Stimulated activated CD4-positive, alpha-beta T cell treated with anti-CD3 and anti-CD28 coated beads, Interleukin-4, amount 100 ng/mL, for 24 hours (primary cell): Measurements from ENCODE around the gene SAPCD2.
"Not testable (repeated sequence)": the region's sequence is repeated elsewhere in the genome, so short reads cannot be mapped to it uniquely, and the experiment has no call there.

Source experiments
- DNase-seq: peaks from one replicate; pipeline ENCODE4 v3.0.0-alpha.2; 2020

SAPCD2 gene

GRCh38 chr9:137070201-137070905 lies at the start of gene SAPCD2:
Gene SAPCD2 (minus strand): TSS chr9:137070557. CDS start chr9:137070460, 97 bp downstream.
- peak; percentile 85 for DNase-seq

DNA sequence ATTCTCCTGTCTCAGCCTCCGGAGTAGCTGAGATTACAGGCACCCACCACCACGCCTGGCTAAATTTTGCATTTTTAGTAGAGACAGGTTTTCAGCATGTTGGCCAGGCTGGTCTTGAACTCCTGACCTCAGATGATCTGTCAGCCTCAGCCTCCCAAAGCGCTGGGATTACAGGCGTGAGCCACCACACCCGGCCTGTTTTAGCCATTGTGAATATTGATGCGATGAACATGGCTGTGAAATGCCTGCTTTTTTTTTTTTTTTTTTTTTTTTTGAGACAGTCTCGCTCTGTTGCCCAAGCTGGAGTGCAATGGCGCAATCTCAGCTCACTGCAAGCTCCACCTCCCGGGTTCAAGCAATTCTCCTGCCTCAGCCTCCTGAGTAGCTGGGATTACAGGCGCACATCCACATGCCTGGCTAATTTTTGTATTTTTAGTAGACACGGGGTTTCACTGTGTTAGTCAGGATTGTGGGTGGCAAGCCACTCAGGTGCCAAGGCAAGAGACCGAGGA lies 47.8 kb upstream of the SAPCD2 start:
- not testable (repeated sequence) for DNase-seq

- no peak for DNase-seq
Measured at GRCh38 chr9:137117269-137117731, 46.9 kb upstream of the SAPCD2 start.

DNA sequence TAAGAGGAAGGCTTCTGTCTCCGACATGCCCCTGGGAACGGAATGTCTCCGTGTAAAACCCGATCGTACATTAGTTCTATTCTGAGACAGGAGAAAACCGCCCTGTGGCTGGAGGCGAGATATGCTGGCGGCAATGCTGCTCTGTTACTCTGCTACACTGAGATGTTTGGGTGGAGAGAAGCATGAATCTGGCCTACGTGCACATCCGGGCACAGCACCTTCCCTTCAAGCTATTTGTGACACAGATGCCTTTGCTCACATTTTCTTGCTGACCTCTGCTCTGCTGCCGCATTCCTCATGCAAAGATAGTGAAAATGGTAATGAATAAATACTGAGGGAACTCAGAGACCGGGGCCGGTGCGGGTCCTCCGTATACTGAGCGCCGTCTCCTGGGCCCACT lies 46.4 kb upstream of the SAPCD2 start:
- no peak for DNase-seq

DNA sequence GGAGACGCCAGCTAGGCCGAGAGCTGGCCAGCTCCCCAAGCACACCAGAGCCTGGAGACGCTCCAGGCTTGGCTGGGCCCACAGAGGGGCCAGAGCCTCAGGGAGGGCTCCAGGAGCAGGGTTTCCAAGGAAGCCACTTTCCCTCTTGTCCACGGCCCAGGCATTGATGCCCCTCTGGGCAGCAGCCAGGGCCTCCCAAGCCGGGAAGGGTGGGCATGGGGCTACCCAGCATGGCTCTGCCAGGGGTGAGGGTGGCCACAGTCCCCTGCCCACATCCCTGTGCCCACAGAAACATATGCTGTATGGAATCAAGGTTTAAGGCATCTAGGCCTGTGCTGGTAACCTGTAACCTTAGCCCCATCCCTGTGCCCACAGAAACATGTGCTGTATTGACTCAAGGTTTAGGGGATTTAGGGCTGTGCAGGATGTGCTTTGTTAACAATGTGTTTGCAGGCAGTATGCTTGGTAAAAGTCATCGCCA lies 45.7 kb upstream of the SAPCD2 start:
- no peak for DNase-seq

GRCh38 chr9:137115394-137116026 lies 45.2 kb upstream of the SAPCD2 start:
- no peak for DNase-seq

- peak; percentile 78 for DNase-seq
Measured at GRCh38 chr9:137114613-137115393, 44.4 kb upstream of the SAPCD2 start, which contains the start of gene DPP7. Gene DPP7 (minus strand): TSS chr9:137114733. CDS start chr9:137114713, 20 bp downstream.

DNA sequence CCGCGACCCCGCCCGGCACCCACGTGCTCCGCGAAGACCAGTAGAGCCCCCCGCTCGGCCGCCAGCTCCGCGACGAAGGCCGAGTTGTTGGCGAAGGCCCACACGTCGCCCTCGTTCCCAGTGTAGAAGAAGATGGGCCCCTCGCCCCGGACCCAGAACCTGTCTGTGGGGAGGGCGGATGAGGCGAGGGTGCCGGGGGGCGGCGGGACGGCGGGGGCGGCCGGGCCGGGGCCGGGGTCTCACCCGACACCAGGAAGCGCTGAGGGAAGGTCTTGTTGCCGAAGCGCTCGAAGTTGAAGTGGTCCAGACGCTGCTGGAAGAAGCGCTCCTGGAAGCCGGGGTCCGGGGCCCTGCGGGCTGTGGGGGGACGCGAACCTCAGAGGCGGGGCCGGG lies 43.9 kb upstream of the SAPCD2 start:
- DNase-seq = no peak

DNA sequence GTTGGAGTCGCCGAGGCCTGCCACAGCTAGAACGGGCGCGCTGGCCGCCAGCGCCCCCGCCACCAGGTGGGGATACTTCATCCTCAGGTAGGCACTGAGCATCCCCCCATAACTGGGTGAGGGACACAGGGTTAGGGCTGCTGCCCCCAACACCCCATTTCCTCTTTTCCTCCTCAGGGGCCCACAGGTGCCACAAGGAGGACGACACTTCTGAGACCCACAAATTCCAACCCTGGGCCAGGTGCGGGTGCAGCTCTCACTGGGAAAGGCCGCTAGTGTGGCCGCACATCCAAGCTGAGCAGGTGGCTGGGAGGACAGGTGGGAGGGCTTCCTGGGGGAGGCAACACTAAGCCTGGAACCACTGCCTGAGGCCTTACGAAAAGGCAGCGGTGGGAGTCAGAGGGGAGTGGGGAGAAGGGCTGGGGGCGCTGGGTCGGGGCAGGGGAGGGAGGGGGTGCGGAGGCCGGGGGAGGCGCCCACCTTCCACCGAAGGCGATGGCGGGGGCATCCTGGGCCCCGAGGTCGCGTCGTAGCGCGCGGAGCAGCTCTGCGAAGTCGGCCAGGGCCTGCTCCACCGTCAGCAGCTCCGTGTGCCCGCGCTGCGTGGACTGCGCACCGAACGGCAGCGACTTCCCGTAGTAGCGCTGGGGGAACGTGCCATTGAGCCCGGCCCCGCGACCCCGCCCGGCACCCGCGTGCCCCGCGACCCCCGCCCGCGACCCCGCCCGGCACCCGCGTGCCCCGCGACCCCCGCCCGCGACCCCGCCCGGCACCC lies 43.2 kb upstream of the SAPCD2 start:
- DNase-seq = peak; percentile 26

- no peak for DNase-seq
Measured at GRCh38 chr9:137112564-137113384, 42.4 kb upstream of the SAPCD2 start.

GRCh38 chr9:137111788-137112563 lies 41.6 kb upstream of the SAPCD2 start:
- no peak for DNase-seq

GRCh38 chr9:137110911-137111787 lies 40.8 kb upstream of the SAPCD2 start:
- no peak for DNase-seq

GRCh38 chr9:137110147-137110910 lies 40.0 kb upstream of the SAPCD2 start:
- DNase-seq = no peak

GRCh38 chr9:137109250-137110146 lies 39.1 kb upstream of the SAPCD2 start:
- DNase-seq = no peak

DNA sequence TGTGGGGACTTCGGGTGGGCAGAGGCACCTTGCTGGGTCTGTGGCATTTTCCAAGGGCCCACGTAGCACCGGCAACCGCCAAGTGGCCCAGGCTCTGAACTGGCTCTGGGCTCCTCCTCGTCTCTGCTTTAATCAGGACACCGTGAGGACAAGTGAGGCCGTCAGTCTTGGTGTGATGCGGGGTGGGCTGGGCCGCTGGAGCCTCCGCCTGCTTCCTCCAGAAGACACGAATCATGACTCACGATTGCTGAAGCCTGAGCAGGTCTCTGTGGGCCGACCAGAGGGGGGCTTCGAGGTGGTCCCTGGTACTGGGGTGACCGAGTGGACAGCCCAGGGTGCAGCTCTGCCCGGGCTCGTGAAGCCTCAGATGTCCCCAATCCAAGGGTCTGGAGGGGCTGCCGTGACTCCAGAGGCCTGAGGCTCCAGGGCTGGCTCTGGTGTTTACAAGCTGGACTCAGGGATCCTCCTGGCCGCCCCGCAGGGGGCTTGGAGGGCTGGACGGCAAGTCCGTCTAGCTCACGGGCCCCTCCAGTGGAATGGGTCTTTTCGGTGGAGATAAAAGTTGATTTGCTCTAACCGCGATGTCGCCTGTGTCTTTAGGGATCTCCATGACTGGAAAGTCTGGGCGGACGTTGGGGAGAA lies 38.4 kb upstream of the SAPCD2 start:
- DNase-seq = no peak

DNA sequence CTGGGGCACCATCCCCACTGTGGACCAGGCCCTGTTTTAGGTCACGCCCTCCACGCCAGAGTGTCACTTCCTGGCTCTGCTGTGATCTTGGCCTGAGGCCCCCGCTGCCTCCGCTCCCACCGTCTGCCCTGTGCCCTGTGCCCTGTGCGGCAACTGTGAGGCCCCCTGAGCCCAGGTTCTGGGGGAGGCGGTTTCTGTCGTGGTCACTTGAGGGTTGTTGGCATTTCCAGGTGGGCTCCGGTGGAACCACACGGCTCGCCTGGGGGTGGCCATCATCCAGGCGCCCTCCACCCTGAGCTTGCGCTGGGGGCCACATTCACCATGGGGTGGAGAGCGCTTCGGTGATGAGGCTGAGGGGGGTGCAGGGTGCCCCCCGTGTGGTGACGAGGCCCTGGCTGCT lies 37.6 kb upstream of the SAPCD2 start:
- no peak for DNase-seq

DNA sequence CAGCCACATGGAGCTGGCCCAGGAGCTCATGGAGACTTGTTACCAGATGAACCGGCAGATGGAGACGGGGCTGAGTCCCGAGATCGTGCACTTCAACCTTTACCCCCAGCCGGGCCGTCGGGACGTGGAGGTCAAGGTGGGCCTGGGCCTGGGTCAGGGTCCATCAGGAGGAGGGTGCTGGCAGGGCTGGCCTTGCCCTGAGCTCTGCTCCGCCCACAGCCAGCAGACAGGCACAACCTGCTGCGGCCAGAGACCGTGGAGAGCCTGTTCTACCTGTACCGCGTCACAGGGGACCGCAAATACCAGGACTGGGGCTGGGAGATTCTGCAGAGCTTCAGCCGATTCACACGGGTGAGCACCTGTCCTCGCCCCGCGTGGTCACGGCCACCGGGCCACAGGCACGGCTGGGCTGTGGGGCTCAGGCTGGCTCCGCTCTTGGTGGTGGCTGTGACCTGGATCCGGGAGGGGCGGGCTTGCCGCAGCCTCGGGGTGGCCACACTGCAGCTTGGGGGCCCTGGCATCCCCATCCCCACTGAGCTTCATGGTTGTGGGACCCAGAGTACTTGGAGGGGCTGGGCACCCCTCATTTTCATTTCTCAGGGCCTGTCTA lies 37.1 kb upstream of the SAPCD2 start:
- DNase-seq = no peak
